ENCODE data around the gene SIDT2. TPM values are rescaled to one million over a fixed set of nuclear protein-coding genes. Genes with fewer than 3 reads are reported as not detected.

SIDT2 gene
- polyA plus RNA-seq, 1 donor from 2014 or later: 11.1 TPM

DNA sequence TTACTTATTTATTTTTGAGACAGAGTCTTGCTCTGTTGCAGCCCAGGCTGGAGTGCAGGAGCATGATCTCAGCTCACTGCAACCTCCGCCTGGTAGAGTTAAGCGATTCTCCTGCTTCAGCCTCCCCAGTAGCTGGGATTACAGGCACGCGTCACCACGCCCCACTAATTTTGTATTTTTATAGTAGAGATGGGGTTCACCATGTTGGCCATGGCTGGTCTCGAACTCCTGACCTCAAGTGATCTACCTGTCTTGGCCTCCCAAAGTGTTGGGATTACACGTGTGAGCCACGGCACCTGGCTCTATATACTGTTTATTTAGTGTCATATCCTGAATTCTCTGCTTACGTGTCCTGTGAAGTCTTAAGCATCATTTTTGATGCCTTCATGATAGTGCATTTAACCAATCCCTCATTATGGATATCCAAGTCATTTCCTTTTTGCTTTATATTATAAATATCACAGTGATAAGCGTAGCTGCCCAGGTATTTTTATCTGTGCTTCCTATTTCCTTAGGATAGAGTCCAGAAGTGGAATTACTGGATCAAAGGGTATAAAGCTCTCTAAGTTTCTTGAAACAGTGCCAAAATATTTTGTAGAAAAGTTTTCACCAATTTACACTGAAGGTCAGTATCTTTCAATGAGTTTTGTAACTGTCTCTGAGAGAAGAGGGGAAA, 871 bp upstream of the SIDT2 start:
- Histone ChIP-seq H3K27me3 (ENCODE audit: insufficient read depth, low read depth, low read length) (no peaks in the 10 kb centered on the region), H2AFZ (ENCODE audit: low read depth, low read length) (no peak overlapping the region), H3K4me2 (ENCODE audit: low read length) (no peak overlapping the region), H4K20me1 (ENCODE audit: insufficient read depth) (no peaks in the 10 kb centered on the region), H3K4me3 (ENCODE audit: low read length) (peak overlapping the region; percentile 98), H3K9ac (ENCODE audit: low read length) (peak overlapping the region; percentile 77), H3K36me3 (ENCODE audit: insufficient read depth, low read length) (no peaks in the 10 kb centered on the region), H3K27ac (ENCODE audit: low read length) (peak overlapping the region; percentile 79), H3K9me3 (ENCODE audit: low read length) (no peaks in the 10 kb centered on the region), H3K79me2 (replicated peaks; ENCODE audit: insufficient read depth, low read length) (no peaks in the 10 kb centered on the region), H3K9me2 (ENCODE audit: insufficient read depth, low read length) (no peaks in the 10 kb centered on the region), H3F3A (ENCODE audit: insufficient read depth, low read length, poor library complexity, severe bottlenecking) (no peaks in the 10 kb centered on the region)
- TF ChIP-seq POLR2AphosphoS5 (IDR thresholded peaks at IDR 0.05) (no peak), TAF1 (IDR thresholded peaks at IDR 0.05; ENCODE audit: low read depth) (no peak), RAD21 (conservative IDR thresholded peaks at IDR 0.05) (no peak), SMC3 (conservative IDR thresholded peaks at IDR 0.05; ENCODE audit: poor library complexity) (no peak), EP300 (conservative IDR thresholded peaks at IDR 0.05; ENCODE audit: poor library complexity, severe bottlenecking) (no peak), MXI1 (conservative IDR thresholded peaks at IDR 0.05; ENCODE audit: poor library complexity, severe bottlenecking) (no peak), EZH2 (IDR thresholded peaks at IDR 0.05; ENCODE audit: borderline replicate concordance, insufficient read depth, low read length, poor library complexity, severe bottlenecking) (no peak)
- TF ChIP-seq, protein P1, sequence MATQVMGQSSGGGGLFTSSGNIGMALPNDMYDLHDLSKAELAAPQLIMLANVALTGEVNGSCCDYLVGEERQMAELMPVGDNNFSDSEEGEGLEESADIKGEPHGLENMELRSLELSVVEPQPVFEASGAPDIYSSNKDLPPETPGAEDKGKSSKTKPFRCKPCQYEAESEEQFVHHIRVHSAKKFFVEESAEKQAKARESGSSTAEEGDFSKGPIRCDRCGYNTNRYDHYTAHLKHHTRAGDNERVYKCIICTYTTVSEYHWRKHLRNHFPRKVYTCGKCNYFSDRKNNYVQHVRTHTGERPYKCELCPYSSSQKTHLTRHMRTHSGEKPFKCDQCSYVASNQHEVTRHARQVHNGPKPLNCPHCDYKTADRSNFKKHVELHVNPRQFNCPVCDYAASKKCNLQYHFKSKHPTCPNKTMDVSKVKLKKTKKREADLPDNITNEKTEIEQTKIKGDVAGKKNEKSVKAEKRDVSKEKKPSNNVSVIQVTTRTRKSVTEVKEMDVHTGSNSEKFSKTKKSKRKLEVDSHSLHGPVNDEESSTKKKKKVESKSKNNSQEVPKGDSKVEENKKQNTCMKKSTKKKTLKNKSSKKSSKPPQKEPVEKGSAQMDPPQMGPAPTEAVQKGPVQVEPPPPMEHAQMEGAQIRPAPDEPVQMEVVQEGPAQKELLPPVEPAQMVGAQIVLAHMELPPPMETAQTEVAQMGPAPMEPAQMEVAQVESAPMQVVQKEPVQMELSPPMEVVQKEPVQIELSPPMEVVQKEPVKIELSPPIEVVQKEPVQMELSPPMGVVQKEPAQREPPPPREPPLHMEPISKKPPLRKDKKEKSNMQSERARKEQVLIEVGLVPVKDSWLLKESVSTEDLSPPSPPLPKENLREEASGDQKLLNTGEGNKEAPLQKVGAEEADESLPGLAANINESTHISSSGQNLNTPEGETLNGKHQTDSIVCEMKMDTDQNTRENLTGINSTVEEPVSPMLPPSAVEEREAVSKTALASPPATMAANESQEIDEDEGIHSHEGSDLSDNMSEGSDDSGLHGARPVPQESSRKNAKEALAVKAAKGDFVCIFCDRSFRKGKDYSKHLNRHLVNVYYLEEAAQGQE (IDR thresholded peaks at IDR 0.05; ENCODE audit: borderline replicate concordance): no peak
- TF ChIP-seq, protein P2, sequence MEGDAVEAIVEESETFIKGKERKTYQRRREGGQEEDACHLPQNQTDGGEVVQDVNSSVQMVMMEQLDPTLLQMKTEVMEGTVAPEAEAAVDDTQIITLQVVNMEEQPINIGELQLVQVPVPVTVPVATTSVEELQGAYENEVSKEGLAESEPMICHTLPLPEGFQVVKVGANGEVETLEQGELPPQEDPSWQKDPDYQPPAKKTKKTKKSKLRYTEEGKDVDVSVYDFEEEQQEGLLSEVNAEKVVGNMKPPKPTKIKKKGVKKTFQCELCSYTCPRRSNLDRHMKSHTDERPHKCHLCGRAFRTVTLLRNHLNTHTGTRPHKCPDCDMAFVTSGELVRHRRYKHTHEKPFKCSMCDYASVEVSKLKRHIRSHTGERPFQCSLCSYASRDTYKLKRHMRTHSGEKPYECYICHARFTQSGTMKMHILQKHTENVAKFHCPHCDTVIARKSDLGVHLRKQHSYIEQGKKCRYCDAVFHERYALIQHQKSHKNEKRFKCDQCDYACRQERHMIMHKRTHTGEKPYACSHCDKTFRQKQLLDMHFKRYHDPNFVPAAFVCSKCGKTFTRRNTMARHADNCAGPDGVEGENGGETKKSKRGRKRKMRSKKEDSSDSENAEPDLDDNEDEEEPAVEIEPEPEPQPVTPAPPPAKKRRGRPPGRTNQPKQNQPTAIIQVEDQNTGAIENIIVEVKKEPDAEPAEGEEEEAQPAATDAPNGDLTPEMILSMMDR (IDR thresholded peaks at IDR 0.05; ENCODE audit: poor library complexity, severe bottlenecking): no peak

DNA sequence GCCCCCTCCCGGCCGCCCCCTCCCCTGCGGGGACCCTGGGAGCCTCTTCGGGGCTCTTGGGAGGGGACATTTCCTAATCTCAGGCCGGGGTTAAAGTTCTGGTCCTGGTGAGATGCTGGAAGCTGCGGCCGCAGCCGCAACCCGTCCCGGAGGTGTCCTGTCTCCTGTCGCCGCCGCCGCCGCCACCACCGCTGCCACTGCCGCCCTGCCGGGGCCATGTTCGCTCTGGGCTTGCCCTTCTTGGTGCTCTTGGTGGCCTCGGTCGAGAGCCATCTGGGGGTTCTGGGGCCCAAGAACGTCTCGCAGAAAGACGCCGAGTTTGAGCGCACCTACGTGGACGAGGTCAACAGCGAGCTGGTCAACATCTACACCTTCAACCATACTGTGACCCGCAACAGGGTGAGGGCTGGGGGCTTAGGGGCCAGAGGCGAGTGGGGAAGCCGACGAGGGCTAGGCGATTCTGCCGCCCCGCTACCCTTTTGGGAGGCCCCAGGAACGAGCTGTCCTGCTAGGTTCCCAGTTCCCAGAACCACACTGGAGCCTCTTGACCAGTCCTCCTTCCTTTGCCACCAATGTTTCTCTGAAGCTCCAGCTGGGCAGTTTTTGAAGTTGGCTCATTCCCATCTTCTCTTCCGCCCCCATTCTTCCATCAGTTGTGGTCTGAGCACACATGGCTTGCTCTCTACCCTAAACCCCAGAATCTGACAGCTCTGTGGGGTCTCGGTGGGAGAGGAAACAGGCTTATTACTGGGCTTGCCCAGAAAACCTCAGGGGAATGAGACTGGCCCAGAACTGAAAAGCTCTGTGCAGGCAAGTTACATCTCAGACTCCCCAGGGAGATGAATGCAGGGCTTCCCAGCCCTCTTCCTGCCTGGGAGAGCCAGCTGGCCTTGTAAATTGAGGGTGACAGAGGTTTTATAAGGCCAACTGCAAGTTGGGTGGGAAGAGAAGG, 781 bp downstream of the SIDT2 start:
- Histone ChIP-seq H3K9me2 (ENCODE audit: insufficient read depth, low read length) (no peaks in the 10 kb centered on the region), H3K36me3 (ENCODE audit: insufficient read depth, low read length) (no peaks in the 10 kb centered on the region), H3K4me3 (ENCODE audit: low read length) (peak overlapping the region; percentile 98), H3K27ac (ENCODE audit: low read length) (peak overlapping the region; percentile 79), H3K27me3 (ENCODE audit: insufficient read depth, low read depth, low read length) (no peaks in the 10 kb centered on the region), H3F3A (ENCODE audit: insufficient read depth, low read length, poor library complexity, severe bottlenecking) (no peaks in the 10 kb centered on the region), H3K79me2 (replicated peaks; ENCODE audit: insufficient read depth, low read length) (no peaks in the 10 kb centered on the region), H4K20me1 (ENCODE audit: insufficient read depth) (no peaks in the 10 kb centered on the region), H3K4me2 (ENCODE audit: low read length) (peak overlapping the region; percentile 94), H3K9ac (ENCODE audit: low read length) (peak overlapping the region; percentile 77), H3K9me3 (ENCODE audit: low read length) (no peaks in the 10 kb centered on the region), H2AFZ (ENCODE audit: low read depth, low read length) (peak overlapping the region; percentile 56)
- TF ChIP-seq, protein P2 (IDR thresholded peaks at IDR 0.05; ENCODE audit: poor library complexity, severe bottlenecking): no peak
- no peak for TF ChIP-seq EZH2 (IDR thresholded peaks at IDR 0.05; ENCODE audit: borderline replicate concordance, insufficient read depth, low read length, poor library complexity, severe bottlenecking)
- TF ChIP-seq MXI1 (conservative IDR thresholded peaks at IDR 0.05; ENCODE audit: poor library complexity, severe bottlenecking): peak; percentile 2

All from neural cell (in vitro differentiated cells).